IPS-20b (cell line): ENCODE data around the gene SCPEP1.
A peak's percentile ranks its signal among the peaks of the same experiment; 100 is the strongest.

ENCODE experiments used
- H3K27ac ChIP-seq: one replicate; pipeline ENCODE4 v1.5.1; 2013; ENCODE audit warnings: low read length
- H3K27me3 ChIP-seq: 2 replicates; pipeline ENCODE4 v1.6.1; 2013; ENCODE audit warnings: mild to moderate bottlenecking, low read length, inconsistent platforms; ENCODE audit not compliant: insufficient read depth
- H3K36me3 ChIP-seq: 2 replicates; pipeline ENCODE4 v1.6.1; 2013; ENCODE audit warnings: low read depth, mild to moderate bottlenecking, inconsistent platforms, low read length, moderate library complexity; ENCODE audit not compliant: insufficient read depth
- H3K4me1 ChIP-seq: 2 replicates; pipeline ENCODE4 v1.6.1; 2013; ENCODE audit warnings: mild to moderate bottlenecking, control low read depth, inconsistent platforms, low read length, moderate library complexity; ENCODE audit not compliant: insufficient read depth
- H3K4me3 ChIP-seq: 2 replicates; pipeline ENCODE4 v1.5.1; 2013; ENCODE audit warnings: mild to moderate bottlenecking, low read length, inconsistent platforms
- H3K9ac ChIP-seq: 2 replicates; pipeline ENCODE4 v1.6.1; 2013; ENCODE audit warnings: low read depth, mild to moderate bottlenecking, inconsistent platforms, low read length, moderate library complexity
- H3K9me3 ChIP-seq: 2 replicates; pipeline ENCODE4 v1.6.1; 2013; ENCODE audit warnings: mild to moderate bottlenecking, low read depth, low read length, inconsistent platforms; ENCODE audit not compliant: insufficient read depth

The SCPEP1 gene

DNA sequence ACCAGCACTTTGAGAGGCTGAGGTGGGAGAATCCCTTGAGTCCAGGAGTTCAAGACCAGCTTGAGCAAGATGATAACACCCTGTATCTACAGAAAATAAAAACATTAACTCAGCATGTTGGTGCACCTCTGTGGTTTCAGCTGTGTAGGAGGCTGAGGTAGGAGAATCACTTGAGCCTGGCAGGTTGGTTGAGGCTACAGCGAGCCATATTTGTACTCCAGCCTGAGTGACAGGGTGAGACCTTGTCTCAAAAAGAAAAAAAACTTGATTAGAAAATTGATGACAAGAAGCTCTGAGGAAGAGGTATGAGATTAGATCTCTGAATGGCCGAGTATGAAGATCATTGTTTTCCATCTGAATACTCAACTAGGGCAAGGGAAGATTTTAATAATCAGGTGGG is 31.0 kb downstream of the SCPEP1 start:
- Histone ChIP-seq H3K36me3 (no peaks in the 10 kb centered on the region), H3K27ac (no peak overlapping the region), H3K27me3 (no peaks in the 10 kb centered on the region), H3K9ac (no peak overlapping the region), H3K4me3 (no peak overlapping the region), H3K9me3 (no peaks in the 10 kb centered on the region), H3K4me1 (peaks cover 9% of the 10 kb centered on the region; the same call in 1 of the 2 replicates)

DNA sequence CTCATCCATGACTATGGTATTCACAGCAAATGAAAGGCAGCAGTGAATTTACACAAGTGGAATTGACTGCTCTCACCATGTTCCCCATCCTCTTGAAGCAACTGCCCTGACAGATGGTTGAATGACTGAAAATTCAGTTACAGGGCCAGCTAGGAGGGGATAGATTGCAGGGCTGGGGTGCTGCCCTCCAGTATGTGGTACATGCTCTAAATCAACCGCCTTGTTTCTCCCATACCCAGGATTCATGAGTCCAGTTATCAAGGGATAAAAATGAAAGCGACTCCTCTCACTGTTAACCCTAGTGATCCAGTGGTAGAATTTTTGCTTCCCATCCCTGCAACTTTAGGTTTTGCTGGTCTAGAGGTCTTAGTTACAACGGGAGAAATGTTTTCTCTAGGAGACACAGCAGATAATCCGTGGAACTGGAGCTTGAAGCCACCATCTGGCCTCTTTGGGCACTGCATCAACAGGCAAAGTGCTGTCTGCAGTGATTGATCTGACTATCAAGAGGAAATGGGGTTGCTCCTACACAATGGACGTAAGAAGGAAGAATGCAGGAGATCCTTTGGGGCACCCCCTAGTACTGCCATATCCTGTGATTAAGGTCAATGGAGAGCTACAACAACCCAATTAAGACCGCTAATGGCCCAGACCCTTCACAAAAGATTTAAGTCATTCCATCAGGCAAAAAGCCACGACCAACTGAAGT is 32.0 kb downstream of the SCPEP1 start:
- Histone ChIP-seq H3K9me3 (no peaks in the 10 kb centered on the region), H3K36me3 (no peaks in the 10 kb centered on the region), H3K27me3 (no peaks in the 10 kb centered on the region), H3K4me1 (peaks cover 9% of the 10 kb centered on the region; the same call in 1 of the 2 replicates), H3K27ac (no peak overlapping the region), H3K4me3 (no peak overlapping the region), H3K9ac (peak overlapping the region; percentile 33; the same call in 1 of the 2 replicates)

GRCh38 chr17:57010487-57010886 is 32.6 kb downstream of the SCPEP1 start:
- Histone ChIP-seq H3K4me1 (peaks cover 9% of the 10 kb centered on the region; the same call in 1 of the 2 replicates), H3K36me3 (no peaks in the 10 kb centered on the region), H3K9me3 (no peaks in the 10 kb centered on the region), H3K4me3 (no peak overlapping the region), H3K27me3 (no peaks in the 10 kb centered on the region), H3K27ac (no peak overlapping the region), H3K9ac (no peak overlapping the region)

DNA sequence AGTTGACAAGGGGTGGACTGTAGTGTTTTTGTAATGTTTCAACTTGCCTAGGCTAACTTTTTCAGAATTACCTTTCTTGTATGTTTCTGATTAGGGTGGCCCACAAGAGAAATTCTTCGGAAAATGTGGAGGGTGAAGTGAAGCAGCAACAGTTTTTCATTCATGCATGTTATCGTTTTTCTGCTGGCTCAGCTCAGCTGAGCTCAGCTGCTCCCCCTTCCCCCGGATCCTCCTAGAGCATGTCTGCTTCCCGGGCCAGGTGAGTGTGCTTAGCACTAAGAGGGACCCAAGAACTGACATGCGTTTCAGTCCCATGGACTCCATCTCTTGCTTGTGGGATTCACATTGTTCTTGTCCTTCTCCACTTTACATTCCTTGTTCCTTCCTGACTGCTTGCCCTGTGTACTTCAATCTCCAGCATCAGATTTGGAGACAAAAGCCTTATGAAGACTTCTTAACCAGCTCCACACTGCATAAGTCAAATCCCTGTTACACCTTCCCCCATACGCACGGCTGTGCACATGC is 33.6 kb downstream of the SCPEP1 start:
- Histone ChIP-seq H3K4me1 (peaks cover 18% of the 10 kb centered on the region), H3K27me3 (no peaks in the 10 kb centered on the region), H3K4me3 (no peak overlapping the region), H3K9me3 (no peaks in the 10 kb centered on the region), H3K9ac (no peak overlapping the region), H3K27ac (no peak overlapping the region), H3K36me3 (no peaks in the 10 kb centered on the region)

DNA sequence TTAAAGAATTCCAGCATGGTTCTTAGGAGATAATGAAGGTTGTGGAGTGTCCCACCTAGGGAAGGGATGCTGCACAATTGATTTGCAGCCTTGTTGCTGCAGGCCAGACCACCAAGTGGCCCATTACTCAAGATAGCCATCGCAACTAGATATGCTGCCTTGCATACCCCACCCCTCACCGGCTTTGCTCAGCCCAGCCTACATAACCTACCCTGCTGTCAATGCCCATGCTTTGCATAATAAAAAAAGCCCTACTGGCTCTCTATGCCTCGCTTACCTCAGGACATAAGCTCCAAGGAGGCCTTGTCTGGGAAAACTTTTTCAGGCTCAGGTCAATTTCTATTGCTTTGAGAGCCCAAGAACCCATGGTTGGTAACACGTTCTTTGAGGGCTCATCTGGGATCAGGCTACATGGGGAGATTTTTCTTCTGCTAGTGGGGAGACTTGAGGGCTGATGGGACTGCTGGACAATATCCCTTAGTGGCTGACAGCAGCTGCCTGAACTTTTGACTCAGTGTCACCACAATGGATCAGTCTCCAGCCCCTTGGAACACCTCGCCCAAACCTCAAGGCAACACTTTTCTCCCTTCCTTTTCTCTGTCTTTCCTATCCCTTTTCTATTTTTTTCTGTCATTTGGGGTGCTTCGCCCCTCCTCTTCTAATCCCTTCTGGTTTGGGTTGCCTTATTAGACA is 38.3 kb downstream of the SCPEP1 start:
- H3K4me1 ChIP-seq: peaks cover 26% of the 10 kb centered on the region
- no peaks in the 10 kb centered on the region for H3K27me3 ChIP-seq
- H3K4me3 ChIP-seq: peak overlapping the region; percentile 17; the same call in 1 of the 2 replicates
- H3K9me3 ChIP-seq: no peaks in the 10 kb centered on the region
- H3K9ac ChIP-seq: no peak overlapping the region
- H3K27ac ChIP-seq: peak overlapping the region; percentile 47
- no peaks in the 10 kb centered on the region for H3K36me3 ChIP-seq

DNA sequence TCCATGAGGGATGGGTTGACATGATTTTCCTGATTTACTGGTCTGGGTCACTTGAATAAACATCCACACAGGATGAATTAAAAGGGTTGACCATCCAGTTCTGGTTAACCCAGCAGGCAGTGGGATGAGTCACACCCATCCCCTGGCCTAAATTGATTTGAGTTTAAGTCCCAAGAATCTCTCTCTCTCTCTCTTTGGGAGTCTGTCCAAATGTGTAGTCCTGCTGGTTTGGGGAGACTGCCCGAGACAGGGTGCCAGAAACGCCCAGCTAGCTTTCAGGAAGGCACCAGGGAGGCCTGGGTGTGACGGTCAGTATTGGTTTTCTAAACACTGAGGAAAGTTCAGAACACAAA is 38.8 kb downstream of the SCPEP1 start:
- Histone ChIP-seq H3K36me3 (no peaks in the 10 kb centered on the region), H3K27ac (no peak overlapping the region), H3K9me3 (no peaks in the 10 kb centered on the region), H3K4me3 (no peak overlapping the region), H3K27me3 (no peaks in the 10 kb centered on the region), H3K4me1 (peaks cover 26% of the 10 kb centered on the region), H3K9ac (no peak overlapping the region)

DNA sequence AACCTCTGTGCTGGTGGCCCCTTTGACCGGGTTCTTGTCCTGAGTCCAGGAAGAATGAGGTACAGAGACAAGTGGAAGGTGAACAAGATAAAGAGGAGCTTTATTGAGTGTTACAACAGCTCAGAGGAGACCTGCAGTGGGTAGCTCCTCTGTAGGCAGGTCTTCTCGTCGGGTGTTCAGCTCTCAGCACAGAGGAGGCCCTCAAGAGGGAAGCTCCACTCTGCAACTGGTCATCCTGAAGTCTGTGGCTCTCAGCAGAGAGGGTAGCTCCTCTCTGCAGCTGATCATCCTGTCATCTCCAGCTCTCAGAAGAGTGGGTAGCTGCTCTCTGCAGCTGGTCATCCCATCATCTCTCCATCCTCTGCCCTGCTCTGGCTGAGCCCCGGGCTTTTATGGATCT is 39.7 kb downstream of the SCPEP1 start:
- Histone ChIP-seq H3K9me3 (no peaks in the 10 kb centered on the region; the same call in 1 of the 2 replicates), H3K27ac (no peak overlapping the region), H3K4me3 (no peak overlapping the region), H3K4me1 (peaks cover 26% of the 10 kb centered on the region), H3K9ac (no peak overlapping the region), H3K36me3 (no peaks in the 10 kb centered on the region), H3K27me3 (no peaks in the 10 kb centered on the region)

DNA sequence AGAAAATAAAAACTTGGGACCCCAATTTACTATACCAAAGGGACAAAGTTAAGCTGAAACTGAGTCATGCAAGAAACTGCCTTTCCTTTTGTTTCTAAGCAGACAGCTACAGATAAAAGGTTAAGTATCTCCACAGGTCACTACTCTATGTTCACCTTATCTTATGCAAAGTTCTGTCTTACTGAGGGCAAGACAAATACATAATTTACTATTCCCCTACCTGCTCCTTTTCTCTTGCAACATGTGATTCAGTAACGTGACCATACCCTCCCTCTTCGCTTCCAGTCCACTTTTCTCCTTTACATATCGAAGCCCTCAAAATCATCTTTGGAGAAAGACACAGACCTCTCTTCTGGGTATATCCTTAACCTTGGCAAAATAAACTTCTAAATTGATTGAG is 42.3 kb downstream of the SCPEP1 start:
- Histone ChIP-seq H3K36me3 (no peaks in the 10 kb centered on the region), H3K27ac (no peak overlapping the region), H3K9ac (no peak overlapping the region), H3K27me3 (no peaks in the 10 kb centered on the region), H3K4me1 (peaks cover 26% of the 10 kb centered on the region), H3K4me3 (no peak overlapping the region), H3K9me3 (peaks cover 8% of the 10 kb centered on the region)

- no peak overlapping the region for H3K4me3 ChIP-seq
- no peak overlapping the region for H3K9ac ChIP-seq
- no peaks in the 10 kb centered on the region for H3K27me3 ChIP-seq
- peaks cover 18% of the 10 kb centered on the region for H3K4me1 ChIP-seq
- H3K27ac ChIP-seq: no peak overlapping the region
- H3K9me3 ChIP-seq: peaks cover 19% of the 10 kb centered on the region
- no peaks in the 10 kb centered on the region for H3K36me3 ChIP-seq
These were observed 43.5 kb downstream of the SCPEP1 start for GRCh38 chr17:57021226-57021940.

- Histone ChIP-seq H3K4me3 (no peak overlapping the region), H3K27me3 (no peaks in the 10 kb centered on the region), H3K27ac (no peak overlapping the region), H3K4me1 (no peaks in the 10 kb centered on the region), H3K9ac (no peak overlapping the region), H3K36me3 (no peaks in the 10 kb centered on the region), H3K9me3 (peaks cover 48% of the 10 kb centered on the region)
These were observed 47.9 kb downstream of the SCPEP1 start for GRCh38 chr17:57025876-57026275.

GRCh38 chr17:57027852-57028251 is 49.9 kb downstream of the SCPEP1 start:
- H3K9me3 ChIP-seq: peaks cover 48% of the 10 kb centered on the region
- H3K36me3 ChIP-seq: no peaks in the 10 kb centered on the region

More at GRCh38 chr17:57027852-57028251, 49.9 kb downstream of the SCPEP1 start:
- Histone ChIP-seq H3K27ac (no peak overlapping the region), H3K9ac (no peak overlapping the region), H3K4me3 (no peak overlapping the region), H3K27me3 (no peaks in the 10 kb centered on the region), H3K4me1 (no peaks in the 10 kb centered on the region; the same call in 1 of the 2 replicates)
